K562 (cell line): Measurements from ENCODE around the gene GAB4. TPM values are rescaled to one million over a fixed set of nuclear protein-coding genes. Genes with fewer than 3 reads are reported as not detected.

Source experiments
- ADNP ChIP-seq: fragments of 200-800 bp; sonication (Bioruptor generic); IDR thresholded peaks from 2 replicates; pipeline ENCODE4 v1.6.1; 2016; ENCODE audit warnings: missing genetic modification characterization, missing compliant biosample characterization
- CUX1 ChIP-seq: fragments of 200-800 bp; sonication (Bioruptor generic); IDR thresholded peaks from 2 replicates; pipeline ENCODE4 v1.6.1; 2016; ENCODE audit warnings: missing genetic modification characterization, missing compliant biosample characterization
- ERF ChIP-seq: fragments of 450-650 bp; formaldehyde crosslinking; IDR thresholded peaks from 2 replicates; pipeline ENCODE4 v1.4.0; 2020; ENCODE audit warnings: mild to moderate bottlenecking, mixed read lengths
- ZNF316 ChIP-seq: fragments of 450-650 bp; IDR thresholded peaks from 2 replicates; pipeline ENCODE4 v1.6.1; 2016
- ZNF518B ChIP-seq: fragments of 250-450 bp; sonication (Bioruptor Pico); IDR thresholded peaks from 2 replicates; pipeline ENCODE4 v1.5.0; 2021; ENCODE audit warnings: mild to moderate bottlenecking, moderate library complexity
- polyA plus RNA-seq, 8 experiments: library from polyadenylated mRNA; depleted of rRNA in 4 of 8; stranded (reverse) in 5 of 8; unstranded in 3 of 8; fragments of >200 nt; fragmentation: Nextera tagmentation in 2 of 8; fragmentation: Illumina TruSeq in 1 of 8; extraction: Ambion mirVana in 2 of 8; extraction: Trizol in 1 of 8; gene quantifications; 2 replicates each; pipeline versions ENCODE4 v1.2.1 to v1.2.3, GENCODE V29; 2011 to 2014; ENCODE audit warnings: inconsistent platforms in 1 of 8, missing spikeins in 1 of 8
- total RNA-seq, 7 experiments: library from RNA; depleted of rRNA in 6 of 7; stranded (reverse); fragments of >200 nt in 6 of 7; fragmentation: Illumina TruSeq in 2 of 7; extraction: Trizol in 2 of 7; gene quantifications; 2 replicates each; pipeline versions ENCODE4 v1.2.1 to v1.2.3, GENCODE V29; 2011 to 2021; ENCODE audit warnings: low replicate concordance in 1 of 7

The GAB4 gene
- total and polyA plus RNA-seq, 9 of the 15 experiments (the other 6 are each of a cell fraction or from before 2014, with no cell fraction given) = 0.04 to 0.11 (median 0.04) TPM; not detected in 6

GRCh38 chr22:16966251-16966650 is 41.8 kb downstream of the GAB4 start (continued):
- no peak for TF ChIP-seq CUX1
- TF ChIP-seq ZNF518B (CRISPR knock-in tag) = no peak
- no peak for TF ChIP-seq ERF
- no peak for TF ChIP-seq ADNP (tag)
- TF ChIP-seq ZNF316 = no peak
- TF ChIP-seq, all 486 proteins: peak for 0
